Endothelial cell (in vitro differentiated cells): ENCODE results near the gene CELF1. TPM values are rescaled to one million over a fixed set of nuclear protein-coding genes. Genes with fewer than 3 reads are reported as not detected.

Source experiments
- DNase-seq: peaks from one replicate; pipeline ENCODE4 v3.0.0; 2021; ENCODE audit warnings: low spot score
- H3K27ac Mint-ChIP-seq: one replicate; pipeline ENCODE4 v1.8.0; 2021; ENCODE audit warnings: mixed read lengths, inconsistent platforms; ENCODE audit not compliant: unreplicated experiment
- H3K27me3 Mint-ChIP-seq: one replicate; pipeline ENCODE4 v1.8.0; 2021; ENCODE audit warnings: mild to moderate bottlenecking, moderate library complexity, mixed read lengths, inconsistent platforms; ENCODE audit not compliant: unreplicated experiment
- H3K36me3 Mint-ChIP-seq: one replicate; pipeline ENCODE4 v1.8.0; 2021; ENCODE audit warnings: mild to moderate bottlenecking, low read depth, mixed read lengths, inconsistent platforms; ENCODE audit not compliant: unreplicated experiment
- H3K4me1 Mint-ChIP-seq: one replicate; pipeline ENCODE4 v1.8.0; 2021; ENCODE audit warnings: mild to moderate bottlenecking, mixed read lengths, inconsistent platforms; ENCODE audit not compliant: unreplicated experiment
- H3K4me3 Mint-ChIP-seq: one replicate; pipeline ENCODE4 v1.8.0; 2021; ENCODE audit warnings: mild to moderate bottlenecking, mixed read lengths, inconsistent platforms; ENCODE audit not compliant: unreplicated experiment
- H3K9me3 Mint-ChIP-seq: one replicate; pipeline ENCODE4 v1.8.0; 2021; ENCODE audit warnings: mixed read lengths, inconsistent platforms; ENCODE audit not compliant: unreplicated experiment
- total RNA-seq: library from RNA; stranded (reverse); fragmentation: NEBNext Ultra II Directional; extraction: Animal tissue kit (Norgen Biotek cat#: 25700); gene quantifications from one replicate; pipeline ENCODE4 v1.2.1, GENCODE V29; 2021; ENCODE audit not compliant: unreplicated experiment
- TF ChIP-seq, protein P1 (sequence below): fragments of 200-600 bp; sonication (generic); IDR thresholded peaks from one replicate; pipeline ENCODE4 v1.5.0; 2021; ENCODE audit warnings: antibody characterized with exemption; ENCODE audit not compliant: unreplicated experiment

The CELF1 gene
- total RNA-seq, 1 donor from 2014 or later = 162 TPM

DNA sequence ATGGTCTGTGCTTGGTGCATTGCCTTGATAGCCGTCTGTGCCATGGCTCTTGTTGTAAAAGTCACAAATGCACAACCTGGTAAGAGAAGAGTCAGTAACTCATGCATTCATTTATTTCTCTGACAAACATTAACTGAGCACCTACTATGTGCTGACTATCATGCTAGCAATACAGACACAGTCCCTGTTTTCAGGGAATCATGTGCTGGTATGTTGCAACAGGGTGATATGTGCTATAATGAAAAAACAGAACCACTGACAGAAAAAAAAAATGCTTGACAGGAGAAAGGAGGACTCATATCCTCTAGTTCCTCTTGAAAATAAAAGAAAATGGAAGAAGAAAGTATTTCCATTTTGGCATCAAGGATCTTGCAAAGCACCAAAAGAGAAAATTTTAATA is 69.5 kb downstream of the CELF1 start:
- no peaks in the 10 kb centered on the region for H3K27me3 Mint-ChIP-seq
- no peak for DNase-seq
- TF ChIP-seq, protein P1, sequence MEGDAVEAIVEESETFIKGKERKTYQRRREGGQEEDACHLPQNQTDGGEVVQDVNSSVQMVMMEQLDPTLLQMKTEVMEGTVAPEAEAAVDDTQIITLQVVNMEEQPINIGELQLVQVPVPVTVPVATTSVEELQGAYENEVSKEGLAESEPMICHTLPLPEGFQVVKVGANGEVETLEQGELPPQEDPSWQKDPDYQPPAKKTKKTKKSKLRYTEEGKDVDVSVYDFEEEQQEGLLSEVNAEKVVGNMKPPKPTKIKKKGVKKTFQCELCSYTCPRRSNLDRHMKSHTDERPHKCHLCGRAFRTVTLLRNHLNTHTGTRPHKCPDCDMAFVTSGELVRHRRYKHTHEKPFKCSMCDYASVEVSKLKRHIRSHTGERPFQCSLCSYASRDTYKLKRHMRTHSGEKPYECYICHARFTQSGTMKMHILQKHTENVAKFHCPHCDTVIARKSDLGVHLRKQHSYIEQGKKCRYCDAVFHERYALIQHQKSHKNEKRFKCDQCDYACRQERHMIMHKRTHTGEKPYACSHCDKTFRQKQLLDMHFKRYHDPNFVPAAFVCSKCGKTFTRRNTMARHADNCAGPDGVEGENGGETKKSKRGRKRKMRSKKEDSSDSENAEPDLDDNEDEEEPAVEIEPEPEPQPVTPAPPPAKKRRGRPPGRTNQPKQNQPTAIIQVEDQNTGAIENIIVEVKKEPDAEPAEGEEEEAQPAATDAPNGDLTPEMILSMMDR = no peak
- peaks cover 65% of the 10 kb centered on the region for H3K36me3 Mint-ChIP-seq
- H3K4me3 Mint-ChIP-seq = peak overlapping the region; percentile 1
- no peak overlapping the region for H3K27ac Mint-ChIP-seq
- no peaks in the 10 kb centered on the region for H3K9me3 Mint-ChIP-seq
- no peaks in the 10 kb centered on the region for H3K4me1 Mint-ChIP-seq

DNA sequence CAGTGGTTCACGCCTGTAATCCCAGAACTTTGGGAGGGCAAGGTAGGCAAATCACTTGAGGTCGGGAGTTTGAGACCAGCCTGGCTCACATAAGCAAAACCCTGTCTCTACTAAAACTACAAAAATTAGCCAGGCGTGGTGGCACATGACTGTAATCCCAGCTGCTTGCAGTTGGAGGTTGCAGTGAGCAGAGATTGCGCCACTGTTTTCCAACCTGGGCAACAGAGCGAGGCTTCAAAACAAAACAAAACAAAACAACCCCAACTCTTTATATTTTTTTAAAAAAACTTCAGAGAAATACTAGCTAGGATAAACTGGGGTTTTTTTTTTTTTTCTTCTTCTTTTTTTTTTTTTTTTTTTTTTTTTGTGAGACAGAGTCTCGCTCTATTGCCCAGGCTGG is 72.2 kb downstream of the CELF1 start:
- no peak for DNase-seq
- TF ChIP-seq, protein P1 = no peak
- H3K4me1 Mint-ChIP-seq = peaks cover 4% of the 10 kb centered on the region
- H3K27ac Mint-ChIP-seq = no peak overlapping the region
- no peaks in the 10 kb centered on the region for H3K9me3 Mint-ChIP-seq
- peaks cover 62% of the 10 kb centered on the region for H3K36me3 Mint-ChIP-seq
- no peak overlapping the region for H3K4me3 Mint-ChIP-seq
- peaks cover 1% of the 10 kb centered on the region for H3K27me3 Mint-ChIP-seq

DNA sequence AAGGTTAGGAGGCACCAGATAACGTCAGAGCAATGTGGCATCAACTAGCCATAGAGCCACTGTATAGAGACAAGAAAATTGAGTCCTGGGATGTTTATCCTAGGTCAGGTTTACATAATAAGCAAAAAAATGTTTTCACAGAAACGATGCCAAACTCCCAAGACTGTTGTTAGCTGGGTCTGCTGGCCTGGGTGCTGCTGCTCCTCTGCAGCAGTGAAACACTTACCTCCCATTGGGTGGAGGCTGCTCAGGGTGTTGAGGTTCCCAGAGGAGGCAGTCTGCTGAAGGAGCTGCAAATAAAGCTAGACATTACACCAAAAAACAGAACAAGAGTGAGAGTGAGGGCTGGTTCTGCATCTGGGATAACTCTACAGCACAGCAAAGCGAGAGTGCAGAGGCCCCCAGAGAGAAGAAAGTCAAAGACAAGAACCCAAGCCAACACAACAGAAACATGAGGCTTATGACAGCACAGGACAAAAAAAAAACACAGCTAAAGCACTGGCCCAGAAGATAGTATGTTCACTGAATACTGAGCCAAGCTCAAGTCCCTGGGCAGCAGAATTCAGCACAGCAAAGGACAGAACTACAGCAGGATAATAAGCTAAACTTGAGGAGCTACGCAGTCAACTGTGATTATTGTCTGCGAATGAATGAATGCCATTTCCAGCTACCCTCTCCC is 74.1 kb downstream of the CELF1 start:
- H3K27ac Mint-ChIP-seq = peak overlapping the region; percentile 52
- no peaks in the 10 kb centered on the region for H3K9me3 Mint-ChIP-seq
- H3K4me3 Mint-ChIP-seq = peak overlapping the region; percentile 62
- TF ChIP-seq, protein P1 = no peak
- peaks cover 4% of the 10 kb centered on the region for H3K4me1 Mint-ChIP-seq
- H3K27me3 Mint-ChIP-seq = peaks cover 1% of the 10 kb centered on the region
- DNase-seq = no peak
- H3K36me3 Mint-ChIP-seq = peaks cover 68% of the 10 kb centered on the region

DNA sequence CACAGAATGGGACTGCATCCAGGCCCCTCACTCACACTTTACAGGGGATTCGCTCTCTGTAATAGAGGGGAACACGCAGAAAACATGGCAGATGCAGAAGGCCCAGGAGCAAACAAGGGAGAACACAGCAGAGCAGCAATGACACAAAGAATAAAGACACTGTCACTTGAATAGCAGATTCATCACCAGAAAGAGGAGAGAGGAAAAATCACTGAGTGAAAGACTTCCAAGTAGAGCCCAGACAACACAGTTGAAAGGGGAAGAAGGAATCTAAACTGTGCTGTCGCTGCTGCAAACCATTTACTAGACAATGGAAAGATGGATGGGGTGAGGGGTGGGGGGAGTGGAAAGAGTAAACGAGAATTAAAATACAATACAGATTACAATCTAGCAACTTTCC is 75.2 kb downstream of the CELF1 start:
- peaks cover 1% of the 10 kb centered on the region for H3K27me3 Mint-ChIP-seq
- peaks cover 4% of the 10 kb centered on the region for H3K4me1 Mint-ChIP-seq
- TF ChIP-seq, protein P1 = no peak
- H3K36me3 Mint-ChIP-seq = peaks cover 68% of the 10 kb centered on the region
- DNase-seq = no peak
- peak overlapping the region; percentile 57 for H3K27ac Mint-ChIP-seq
- H3K9me3 Mint-ChIP-seq = no peaks in the 10 kb centered on the region
- H3K4me3 Mint-ChIP-seq = no peak overlapping the region

DNA sequence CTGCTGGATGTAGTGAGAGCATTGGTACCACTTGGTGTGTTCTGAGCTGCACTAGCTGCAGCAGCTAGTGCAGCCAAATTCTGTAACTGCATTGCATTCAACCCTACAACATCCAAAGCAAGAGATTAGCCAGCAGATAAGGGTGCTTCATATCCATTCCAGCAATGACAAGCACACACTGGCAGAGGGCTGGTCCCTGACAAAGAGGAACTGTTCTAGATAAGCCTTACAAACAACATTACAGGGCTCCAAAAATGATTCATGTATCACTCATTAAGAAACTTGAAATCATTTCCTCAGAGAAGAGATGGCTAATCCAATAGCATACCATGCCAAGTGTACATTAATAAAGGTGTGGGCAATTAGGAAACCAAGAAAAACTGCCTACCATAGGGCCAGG is 75.6 kb downstream of the CELF1 start:
- no peak overlapping the region for H3K27ac Mint-ChIP-seq
- TF ChIP-seq, protein P1 = no peak
- H3K27me3 Mint-ChIP-seq = peaks cover 1% of the 10 kb centered on the region
- H3K4me3 Mint-ChIP-seq = peak overlapping the region; percentile 52
- H3K4me1 Mint-ChIP-seq = peaks cover 4% of the 10 kb centered on the region
- no peaks in the 10 kb centered on the region for H3K9me3 Mint-ChIP-seq
- DNase-seq = no peak
- H3K36me3 Mint-ChIP-seq = peaks cover 68% of the 10 kb centered on the region
